WTC11 (cell line): ENCODE results near the gene ZFPM1. TPM values are rescaled to one million over a fixed set of nuclear protein-coding genes. Genes with fewer than 3 reads are reported as not detected.

Experiments
- ATAC-seq: fragments of 200-7000 bp; cut with Tn5 transposase; 2 replicates; pipeline ENCODE4 v1.10.0; 2021; ENCODE audit warnings: mild to moderate bottlenecking, moderate library complexity
- CTCF ChIA-PET: fragments of 300-600 bp; sonication (Branson Sonifier 250); formaldehyde crosslinking; loops from one replicate; lab custom pipeline; 2021; ENCODE audit warnings: antibody characterized with exemption; lab: Charles Lee
- POLR2A ChIA-PET: fragments of 350-600 bp; sonication (Branson Sonifier 250); formaldehyde crosslinking; loops from one replicate; lab custom pipeline; 2021; ENCODE audit warnings: antibody characterized with exemption; lab: Charles Lee
- DNase-seq: peaks from one replicate; pipeline ENCODE4 v3.0.0; 2021; ENCODE audit warnings: low spot score
- H3K27ac Mint-ChIP-seq: 2 replicates; pipeline ENCODE4 v1.8.0; 2021; ENCODE audit warnings: mixed read lengths
- H3K27me3 Mint-ChIP-seq: 2 replicates; pipeline ENCODE4 v1.8.0; 2021; ENCODE audit warnings: low read depth, mild to moderate bottlenecking, moderate library complexity, mixed read lengths
- H3K36me3 Mint-ChIP-seq: 2 replicates; pipeline ENCODE4 v1.8.0; 2021; ENCODE audit warnings: mixed read lengths
- H3K4me1 Mint-ChIP-seq: 2 replicates; pipeline ENCODE4 v1.8.0; 2022; ENCODE audit warnings: mixed read lengths
- H3K4me3 Mint-ChIP-seq: 2 replicates; pipeline ENCODE4 v1.8.0; 2021; ENCODE audit warnings: mild to moderate bottlenecking, moderate library complexity, mixed read lengths
- H3K9me3 Mint-ChIP-seq: 2 replicates; pipeline ENCODE4 v1.8.0; 2021; ENCODE audit warnings: mixed read lengths
- ESRRA ChIP-seq: sonication (generic); formaldehyde crosslinking; IDR thresholded peaks from 2 replicates; pipeline ENCODE4 v1.8.1; 2022; ENCODE audit warnings: mild to moderate bottlenecking, missing genetic modification reagents, borderline replicate concordance
- FOXP1 ChIP-seq: sonication (generic); formaldehyde crosslinking; IDR thresholded peaks from 2 replicates; pipeline ENCODE4 v1.8.0; 2022; ENCODE audit warnings: missing genetic modification reagents, mild to moderate bottlenecking, moderate library complexity, borderline replicate concordance
- JAZF1 ChIP-seq: fragments of 250-450 bp; sonication (Bioruptor Pico); IDR thresholded peaks from 2 replicates; pipeline ENCODE4 v1.9.0; 2021; ENCODE audit warnings: moderate library complexity, mild to moderate bottlenecking, inconsistent platforms
- NFE2L1 ChIP-seq: sonication (generic); formaldehyde crosslinking; IDR thresholded peaks from 2 replicates; pipeline ENCODE4 v1.8.1; 2023; ENCODE audit warnings: missing genetic modification reagents
- NR1H2 ChIP-seq: sonication (generic); formaldehyde crosslinking; IDR thresholded peaks from 2 replicates; pipeline ENCODE4 v1.9.0; 2021; ENCODE audit warnings: mild to moderate bottlenecking, moderate library complexity, missing genetic modification reagents
- TP53 ChIP-seq: sonication (generic); formaldehyde crosslinking; IDR thresholded peaks from 2 replicates; pipeline ENCODE4 v1.8.1; 2023; ENCODE audit warnings: mild to moderate bottlenecking, missing genetic modification reagents
- ZNF121 ChIP-seq: sonication (generic); formaldehyde crosslinking; IDR thresholded peaks from 2 replicates; pipeline ENCODE4 v1.8.0; 2023; ENCODE audit warnings: missing genetic modification reagents
- ZNF396 ChIP-seq: fragments of 250-450 bp; sonication (Bioruptor Pico); IDR thresholded peaks from 2 replicates; pipeline ENCODE4 v1.8.0; 2021; ENCODE audit warnings: mild to moderate bottlenecking, moderate library complexity, borderline replicate concordance
- ZNF423 ChIP-seq: fragments of 250-450 bp; sonication (Bioruptor Pico); IDR thresholded peaks from 2 replicates; pipeline ENCODE4 v2.1.2; 2022; ENCODE audit warnings: mild to moderate bottlenecking, moderate library complexity
- total RNA-seq: library from RNA; stranded (reverse); gene quantifications from 3 replicates; pipeline ENCODE4 v1.2.3, GENCODE V29; 2021
- TF ChIP-seq, protein P1 (sequence below): sonication (generic); formaldehyde crosslinking; IDR thresholded peaks from 2 replicates; pipeline ENCODE4 v1.8.1; 2023; ENCODE audit warnings: mild to moderate bottlenecking, missing genetic modification reagents
- TF ChIP-seq, protein P2 (sequence below): sonication (generic); formaldehyde crosslinking; IDR thresholded peaks from 2 replicates; pipeline ENCODE4 v1.8.1; 2023; ENCODE audit warnings: mild to moderate bottlenecking, missing genetic modification reagents, moderate library complexity
- TF ChIP-seq, protein P3 (sequence below): fragments of 250-450 bp; sonication (Bioruptor Pico); IDR thresholded peaks from 2 replicates; pipeline ENCODE4 v1.9.0; 2021; ENCODE audit warnings: moderate library complexity, mild to moderate bottlenecking, inconsistent platforms, borderline replicate concordance
- TF ChIP-seq, protein P4 (sequence below): sonication (generic); formaldehyde crosslinking; conservative IDR thresholded peaks from 2 replicates; pipeline ENCODE4 v1.8.1; 2022; ENCODE audit warnings: mild to moderate bottlenecking, missing genetic modification reagents
- TF ChIP-seq, protein P5 (sequence below): sonication (generic); formaldehyde crosslinking; IDR thresholded peaks from 2 replicates; pipeline ENCODE4 v1.8.1; 2022; ENCODE audit warnings: mild to moderate bottlenecking, moderate library complexity, missing genetic modification reagents
- TF ChIP-seq, protein P6 (sequence below): fragments of 250-450 bp; sonication (Bioruptor Pico); IDR thresholded peaks from 2 replicates; pipeline ENCODE4 v1.9.0; 2021; ENCODE audit warnings: mild to moderate bottlenecking
- TF ChIP-seq, protein P7 (sequence below): fragments of 250-450 bp; sonication (Bioruptor Pico); conservative IDR thresholded peaks from 2 replicates; pipeline ENCODE4 v1.9.0; 2021; ENCODE audit warnings: mild to moderate bottlenecking

Gene ZFPM1
- total RNA-seq, 1 experiment from 2014 or later = 9.3 TPM

DNA sequence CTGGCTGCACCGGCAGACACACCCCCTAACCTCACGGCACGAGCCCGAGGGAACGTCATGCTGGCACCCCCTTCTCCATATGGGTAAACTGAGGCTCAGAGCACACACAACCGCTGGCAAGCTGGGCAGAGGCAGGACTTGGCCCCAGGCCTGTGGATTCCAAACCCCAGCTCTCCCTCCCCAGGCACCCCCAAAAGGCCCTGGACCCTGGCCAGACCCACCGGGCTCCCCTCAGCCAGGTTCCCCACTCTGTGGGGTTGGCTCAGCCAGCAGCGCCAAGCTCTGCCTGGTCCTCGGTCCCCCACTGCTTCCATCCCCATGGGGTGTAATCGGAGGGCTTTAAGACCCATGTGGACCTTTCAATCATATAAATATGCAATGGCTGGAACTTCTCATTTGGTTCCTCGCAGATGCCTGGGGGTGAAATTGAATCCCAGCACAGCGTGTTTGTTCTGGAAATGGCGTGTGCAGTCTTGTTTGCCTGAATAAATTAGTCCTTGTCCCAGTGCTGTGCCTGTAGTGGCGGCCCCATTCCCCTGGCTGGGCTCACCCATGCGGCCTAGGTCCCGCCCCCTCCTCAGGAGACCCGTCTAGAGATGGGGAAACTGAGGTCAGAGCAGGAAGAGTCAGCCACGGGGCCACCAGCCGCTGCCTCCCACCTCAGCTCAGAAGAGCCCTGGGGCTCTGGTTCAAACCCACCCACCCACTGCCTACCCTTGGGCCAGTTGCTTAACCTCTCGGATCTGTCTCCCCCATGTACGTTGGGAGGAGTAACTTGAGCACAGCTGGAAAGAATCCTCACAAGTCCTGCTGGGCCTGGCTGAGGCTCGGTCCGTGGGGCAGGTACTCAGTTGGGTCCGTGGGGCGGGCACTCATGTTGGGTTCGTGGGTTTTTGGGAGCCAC lies 57.3 kb downstream of the ZFPM1 start:
- DNase-seq (no peak), ATAC-seq (no peak)
- H3K9me3 Mint-ChIP-seq = no peaks in the 10 kb centered on the region
- TF ChIP-seq TP53 (CRISPR knock-in tag) (no peak), FOXP1 (no peak), ZNF423 (CRISPR knock-in tag) (no peak), NFE2L1 (no peak), JAZF1 (CRISPR knock-in tag) (no peak)
- TF ChIP-seq, protein P1, sequence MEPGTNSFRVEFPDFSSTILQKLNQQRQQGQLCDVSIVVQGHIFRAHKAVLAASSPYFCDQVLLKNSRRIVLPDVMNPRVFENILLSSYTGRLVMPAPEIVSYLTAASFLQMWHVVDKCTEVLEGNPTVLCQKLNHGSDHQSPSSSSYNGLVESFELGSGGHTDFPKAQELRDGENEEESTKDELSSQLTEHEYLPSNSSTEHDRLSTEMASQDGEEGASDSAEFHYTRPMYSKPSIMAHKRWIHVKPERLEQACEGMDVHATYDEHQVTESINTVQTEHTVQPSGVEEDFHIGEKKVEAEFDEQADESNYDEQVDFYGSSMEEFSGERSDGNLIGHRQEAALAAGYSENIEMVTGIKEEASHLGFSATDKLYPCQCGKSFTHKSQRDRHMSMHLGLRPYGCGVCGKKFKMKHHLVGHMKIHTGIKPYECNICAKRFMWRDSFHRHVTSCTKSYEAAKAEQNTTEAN (CRISPR knock-in tag) = no peak
- TF ChIP-seq, protein P2, sequence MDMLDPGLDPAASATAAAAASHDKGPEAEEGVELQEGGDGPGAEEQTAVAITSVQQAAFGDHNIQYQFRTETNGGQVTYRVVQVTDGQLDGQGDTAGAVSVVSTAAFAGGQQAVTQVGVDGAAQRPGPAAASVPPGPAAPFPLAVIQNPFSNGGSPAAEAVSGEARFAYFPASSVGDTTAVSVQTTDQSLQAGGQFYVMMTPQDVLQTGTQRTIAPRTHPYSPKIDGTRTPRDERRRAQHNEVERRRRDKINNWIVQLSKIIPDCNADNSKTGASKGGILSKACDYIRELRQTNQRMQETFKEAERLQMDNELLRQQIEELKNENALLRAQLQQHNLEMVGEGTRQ (CRISPR knock-in tag) = no peak
- TF ChIP-seq, protein P3, sequence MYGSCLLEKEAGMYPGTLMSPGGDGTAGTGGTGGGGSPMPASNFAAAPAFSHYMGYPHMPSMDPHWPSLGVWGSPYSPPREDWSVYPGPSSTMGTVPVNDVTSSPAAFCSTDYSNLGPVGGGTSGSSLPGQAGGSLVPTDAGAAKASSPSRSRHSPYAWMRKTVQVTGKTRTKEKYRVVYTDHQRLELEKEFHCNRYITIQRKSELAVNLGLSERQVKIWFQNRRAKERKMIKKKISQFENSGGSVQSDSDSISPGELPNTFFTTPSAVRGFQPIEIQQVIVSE = no peak
- TF ChIP-seq, protein P4, sequence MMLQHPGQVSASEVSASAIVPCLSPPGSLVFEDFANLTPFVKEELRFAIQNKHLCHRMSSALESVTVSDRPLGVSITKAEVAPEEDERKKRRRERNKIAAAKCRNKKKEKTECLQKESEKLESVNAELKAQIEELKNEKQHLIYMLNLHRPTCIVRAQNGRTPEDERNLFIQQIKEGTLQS (CRISPR knock-in tag) = no peak
- TF ChIP-seq, protein P5, sequence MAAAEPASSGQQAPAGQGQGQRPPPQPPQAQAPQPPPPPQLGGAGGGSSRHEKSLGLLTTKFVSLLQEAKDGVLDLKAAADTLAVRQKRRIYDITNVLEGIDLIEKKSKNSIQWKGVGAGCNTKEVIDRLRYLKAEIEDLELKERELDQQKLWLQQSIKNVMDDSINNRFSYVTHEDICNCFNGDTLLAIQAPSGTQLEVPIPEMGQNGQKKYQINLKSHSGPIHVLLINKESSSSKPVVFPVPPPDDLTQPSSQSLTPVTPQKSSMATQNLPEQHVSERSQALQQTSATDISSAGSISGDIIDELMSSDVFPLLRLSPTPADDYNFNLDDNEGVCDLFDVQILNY (CRISPR knock-in tag) = no peak
- TF ChIP-seq, protein P6, sequence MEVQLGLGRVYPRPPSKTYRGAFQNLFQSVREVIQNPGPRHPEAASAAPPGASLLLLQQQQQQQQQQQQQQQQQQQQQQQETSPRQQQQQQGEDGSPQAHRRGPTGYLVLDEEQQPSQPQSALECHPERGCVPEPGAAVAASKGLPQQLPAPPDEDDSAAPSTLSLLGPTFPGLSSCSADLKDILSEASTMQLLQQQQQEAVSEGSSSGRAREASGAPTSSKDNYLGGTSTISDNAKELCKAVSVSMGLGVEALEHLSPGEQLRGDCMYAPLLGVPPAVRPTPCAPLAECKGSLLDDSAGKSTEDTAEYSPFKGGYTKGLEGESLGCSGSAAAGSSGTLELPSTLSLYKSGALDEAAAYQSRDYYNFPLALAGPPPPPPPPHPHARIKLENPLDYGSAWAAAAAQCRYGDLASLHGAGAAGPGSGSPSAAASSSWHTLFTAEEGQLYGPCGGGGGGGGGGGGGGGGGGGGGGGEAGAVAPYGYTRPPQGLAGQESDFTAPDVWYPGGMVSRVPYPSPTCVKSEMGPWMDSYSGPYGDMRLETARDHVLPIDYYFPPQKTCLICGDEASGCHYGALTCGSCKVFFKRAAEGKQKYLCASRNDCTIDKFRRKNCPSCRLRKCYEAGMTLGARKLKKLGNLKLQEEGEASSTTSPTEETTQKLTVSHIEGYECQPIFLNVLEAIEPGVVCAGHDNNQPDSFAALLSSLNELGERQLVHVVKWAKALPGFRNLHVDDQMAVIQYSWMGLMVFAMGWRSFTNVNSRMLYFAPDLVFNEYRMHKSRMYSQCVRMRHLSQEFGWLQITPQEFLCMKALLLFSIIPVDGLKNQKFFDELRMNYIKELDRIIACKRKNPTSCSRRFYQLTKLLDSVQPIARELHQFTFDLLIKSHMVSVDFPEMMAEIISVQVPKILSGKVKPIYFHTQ (CRISPR knock-in tag) = no peak
- TF ChIP-seq, protein P7, sequence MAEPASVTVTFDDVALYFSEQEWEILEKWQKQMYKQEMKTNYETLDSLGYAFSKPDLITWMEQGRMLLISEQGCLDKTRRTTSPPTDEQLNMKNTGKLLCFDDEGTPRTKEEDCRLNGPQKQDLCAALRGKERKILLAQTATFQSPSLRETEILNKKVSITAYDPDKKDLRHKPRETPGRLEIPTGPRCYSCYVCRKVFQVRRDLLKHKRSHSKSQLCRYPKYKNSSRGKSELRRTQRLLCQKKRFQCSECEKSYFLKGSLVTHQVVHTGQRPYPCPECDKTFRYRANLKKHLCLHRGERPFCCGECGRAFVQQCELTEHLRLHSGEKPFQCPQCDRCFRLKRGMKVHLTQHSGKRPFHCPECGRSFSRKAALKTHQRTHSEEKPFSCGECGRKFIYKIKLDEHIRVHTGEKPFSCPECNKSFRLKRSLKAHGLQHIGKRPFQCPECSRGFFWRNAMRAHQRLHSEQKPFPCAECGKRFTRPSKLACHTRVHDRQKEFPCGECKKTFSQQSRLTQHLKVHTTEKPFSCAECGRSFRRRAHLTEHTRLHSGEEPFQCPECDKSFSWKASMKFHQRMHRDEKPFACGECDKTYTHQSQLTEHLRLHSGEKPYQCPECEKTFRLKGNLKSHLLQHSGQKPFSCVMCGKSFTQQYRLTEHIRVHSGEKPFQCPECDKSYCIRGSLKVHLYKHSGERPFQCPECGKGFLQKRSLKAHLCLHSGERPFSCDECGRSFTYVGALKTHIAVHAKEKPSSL (CRISPR knock-in tag) = no peak
- TF ChIP-seq, all 79 proteins: peak for 0
- Mint-ChIP-seq H3K36me3 (no peaks in the 10 kb centered on the region), H3K27me3 (no peaks in the 10 kb centered on the region), H3K4me1 (no peaks in the 10 kb centered on the region), H3K27ac (no peak overlapping the region), H3K4me3 (no peak overlapping the region)
- ChIA-PET CTCF (interaction anchor here (1.5 kb wide), 1 partner anchor 73 kb away, joined by 3 read pairs; no protein-coding TSS in a partner anchor), POLR2A (no interaction called here)

DNA sequence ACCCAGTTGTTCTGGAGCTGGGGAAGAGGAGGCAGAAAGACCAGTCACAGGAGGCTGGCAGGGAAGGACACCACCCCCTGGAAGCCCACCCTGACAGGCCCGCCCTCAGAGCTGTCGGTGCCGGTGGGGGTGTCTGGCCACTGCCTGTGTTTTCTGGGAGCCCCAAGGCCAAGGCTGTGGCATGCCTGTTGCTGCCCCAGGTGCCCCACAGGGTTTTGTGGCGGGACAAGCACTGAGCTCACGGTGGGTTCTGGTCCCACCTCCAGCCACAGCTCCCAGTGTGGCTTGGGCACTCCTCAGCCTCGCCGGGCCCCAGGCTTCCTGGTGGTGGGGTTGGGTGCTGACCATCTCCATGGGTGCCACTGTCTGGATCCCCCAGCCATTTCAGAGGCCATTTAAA lies 58.0 kb downstream of the ZFPM1 start:
- POLR2A ChIA-PET = no interaction called here
- Mint-ChIP-seq H3K36me3 (no peaks in the 10 kb centered on the region), H3K9me3 (no peaks in the 10 kb centered on the region)

More for the DNA sequence above, 58.0 kb downstream of the ZFPM1 start:
- no peak for DNase-seq
- H3K27ac Mint-ChIP-seq = no peak overlapping the region
- H3K4me1 Mint-ChIP-seq = no peaks in the 10 kb centered on the region
- CTCF ChIA-PET = interaction anchor here (1.5 kb wide), 1 partner anchor 74 kb away, joined by 3 read pairs; no protein-coding TSS in a partner anchor
- H3K27me3 Mint-ChIP-seq = no peaks in the 10 kb centered on the region
- TF ChIP-seq ZNF121 (CRISPR knock-in tag) (no peak), ZNF396 (CRISPR knock-in tag) (no peak), NR1H2 (CRISPR knock-in tag) (no peak), ESRRA (no peak)
- ATAC-seq = no peak
- H3K4me3 Mint-ChIP-seq = no peak overlapping the region
